ENCODE results near the gene PAGR1.
"Not testable (repeated sequence)": the region's sequence is repeated elsewhere in the genome, so short reads cannot be mapped to it uniquely, and the experiment has no call there.

PAGR1 gene
- 9.5 to 15.5 (median 14.5) reads per million in 4 donors for total RNA-seq

- DNase-seq = peak; percentile 97 to 100 (median 98)
Measured at GRCh38 chr16:29815793-29816693, at the start of gene PAGR1. Gene PAGR1 (plus strand): TSS chr16:29816152. CDS start chr16:29816526, 374 bp downstream.

GRCh38 chr16:29766571-29766970 lies 49.4 kb upstream of the PAGR1 start:
- no peak for DNase-seq

- DNase-seq = no peak
Measured at GRCh38 chr16:29767062-29767461, 48.9 kb upstream of the PAGR1 start.

- no peak for DNase-seq
Measured at GRCh38 chr16:29769507-29769906, 46.4 kb upstream of the PAGR1 start.

GRCh38 chr16:29770250-29770929 lies 45.6 kb upstream of the PAGR1 start:
- DNase-seq = no peak

GRCh38 chr16:29772330-29772729 lies 43.6 kb upstream of the PAGR1 start:
- not testable (repeated sequence) for DNase-seq

- DNase-seq = no peak
Measured at GRCh38 chr16:29774730-29775129, 41.2 kb upstream of the PAGR1 start.

- no peak for DNase-seq
Measured at GRCh38 chr16:29775742-29776408, 40.1 kb upstream of the PAGR1 start.

- no peak for DNase-seq
Measured at GRCh38 chr16:29777576-29778350, 38.2 kb upstream of the PAGR1 start, which contains the start of gene ZG16. Gene ZG16 (plus strand): TSS chr16:29778256. CDS start chr16:29779267, 1,011 bp downstream.

GRCh38 chr16:29779474-29779873 lies 36.5 kb upstream of the PAGR1 start:
- no peak for DNase-seq

- not testable (repeated sequence) for DNase-seq
Measured at GRCh38 chr16:29783094-29783953, 32.6 kb upstream of the PAGR1 start.

- DNase-seq = peak in 1 of 5 donors; percentile 33
Measured at GRCh38 chr16:29784157-29784556, 31.8 kb upstream of the PAGR1 start.

- peak; percentile 43 to 77 (median 61) for DNase-seq
Measured at GRCh38 chr16:29784901-29785500, 31.0 kb upstream of the PAGR1 start.

- not testable (repeated sequence) for DNase-seq
Measured at GRCh38 chr16:29787155-29787554, 28.8 kb upstream of the PAGR1 start.

- no peak for DNase-seq
Measured at GRCh38 chr16:29789775-29790182, 26.2 kb upstream of the PAGR1 start.

GRCh38 chr16:29790183-29790948 lies 25.6 kb upstream of the PAGR1 start, which contains the start of gene KIF22:
Gene KIF22 (plus strand): TSS chr16:29790751. CDS start chr16:29790760, 9 bp downstream.
- DNase-seq = peak; percentile 99 to 100 (median 100)

- no peak for DNase-seq
Measured at GRCh38 chr16:29790949-29791844, 24.8 kb upstream of the PAGR1 start.
